GM23248 (cell line): ENCODE data around the gene FNDC3B.

Experiments used
- EZH2 ChIP-seq: fragments of 200-600 bp; sonication (generic); IDR thresholded peaks from 2 replicates; pipeline ENCODE4 v1.6.1; 2018; ENCODE audit warnings: antibody characterized with exemption, mild to moderate bottlenecking; ENCODE audit not compliant: insufficient read depth, poor library complexity, severe bottlenecking
- EZH2phosphoT487 ChIP-seq: fragments of 200-600 bp; sonication (generic); IDR thresholded peaks from 2 replicates; pipeline ENCODE4 v1.6.1; 2018; ENCODE audit warnings: antibody characterized with exemption, moderate library complexity, mild to moderate bottlenecking, low read depth; ENCODE audit not compliant: insufficient read depth

GRCh38 chr3:172287937-172288477 is 248.6 kb downstream of the FNDC3B start:
- TF ChIP-seq EZH2: no peak
- no peak for TF ChIP-seq EZH2phosphoT487
